Osteocyte (in vitro differentiated cells): ENCODE results near the gene SLC22A4. TPM values are rescaled to one million over a fixed set of nuclear protein-coding genes. Genes with fewer than 3 reads are reported as not detected.

ENCODE experiments used
- DNase-seq: peaks from one replicate; pipeline ENCODE4 v3.0.0; 2021; ENCODE audit warnings: mixed read lengths; ENCODE audit not compliant: unreplicated experiment; ENCODE audit errors: extremely low spot score
- H3K27ac Mint-ChIP-seq: one replicate; pipeline ENCODE4 v1.8.0; 2021; ENCODE audit warnings: mild to moderate bottlenecking, mixed read lengths; ENCODE audit not compliant: unreplicated experiment
- H3K27me3 Mint-ChIP-seq: one replicate; pipeline ENCODE4 v1.8.0; 2021; ENCODE audit warnings: mixed read lengths; ENCODE audit not compliant: unreplicated experiment
- H3K36me3 Mint-ChIP-seq: one replicate; pipeline ENCODE4 v1.8.0; 2021; ENCODE audit warnings: mixed read lengths; ENCODE audit not compliant: unreplicated experiment
- H3K4me1 Mint-ChIP-seq: one replicate; pipeline ENCODE4 v1.8.0; 2021; ENCODE audit warnings: mixed read lengths; ENCODE audit not compliant: unreplicated experiment
- H3K4me3 Mint-ChIP-seq: one replicate; pipeline ENCODE4 v1.8.0; 2021; ENCODE audit warnings: mild to moderate bottlenecking, moderate library complexity, mixed read lengths; ENCODE audit not compliant: unreplicated experiment
- H3K9me3 Mint-ChIP-seq: one replicate; pipeline ENCODE4 v1.8.0; 2021; ENCODE audit warnings: mixed read lengths; ENCODE audit not compliant: unreplicated experiment
- CTCF ChIP-seq: fragments of 200-600 bp; sonication (generic); IDR thresholded peaks from 2 replicates; pipeline ENCODE4 v1.5.0; 2021; ENCODE audit warnings: antibody characterized with exemption, mild to moderate bottlenecking, moderate library complexity
- total RNA-seq: library from RNA; stranded (reverse); gene quantifications from 2 replicates; pipeline ENCODE4 v1.2.1, GENCODE V29; 2021

Gene SLC22A4
- total RNA-seq, 1 donor from 2014 or later, result 1.4 TPM

GRCh38 chr5:132279801-132280200 is 14.4 kb upstream of the SLC22A4 start:
- no peak overlapping the region for H3K27ac Mint-ChIP-seq
- no peak for TF ChIP-seq CTCF
- DNase-seq, result no peak
- peaks cover 12% of the 10 kb centered on the region for H3K27me3 Mint-ChIP-seq
- H3K4me1 Mint-ChIP-seq, result no peaks in the 10 kb centered on the region
- no peak overlapping the region for H3K4me3 Mint-ChIP-seq
- H3K9me3 Mint-ChIP-seq, result no peaks in the 10 kb centered on the region
- no peaks in the 10 kb centered on the region for H3K36me3 Mint-ChIP-seq

GRCh38 chr5:132280371-132281240 is 13.6 kb upstream of the SLC22A4 start:
- Mint-ChIP-seq H3K9me3 (no peaks in the 10 kb centered on the region), H3K27ac (no peak overlapping the region), H3K4me3 (no peak overlapping the region), H3K36me3 (no peaks in the 10 kb centered on the region), H3K4me1 (no peaks in the 10 kb centered on the region), H3K27me3 (peaks cover 12% of the 10 kb centered on the region)
- DNase-seq, result no peak
- no peak for TF ChIP-seq CTCF

GRCh38 chr5:132281856-132282614 is 12.2 kb upstream of the SLC22A4 start:
- Mint-ChIP-seq H3K4me3 (no peak overlapping the region), H3K4me1 (no peaks in the 10 kb centered on the region), H3K9me3 (no peaks in the 10 kb centered on the region), H3K27ac (no peak overlapping the region), H3K27me3 (peaks cover 12% of the 10 kb centered on the region), H3K36me3 (no peaks in the 10 kb centered on the region)
- DNase-seq, result peak; percentile 51
- no peak for TF ChIP-seq CTCF

GRCh38 chr5:132283423-132284043 is 10.7 kb upstream of the SLC22A4 start:
- H3K9me3 Mint-ChIP-seq, result no peaks in the 10 kb centered on the region
- no peak overlapping the region for H3K4me3 Mint-ChIP-seq
- no peaks in the 10 kb centered on the region for H3K36me3 Mint-ChIP-seq
- H3K4me1 Mint-ChIP-seq, result no peaks in the 10 kb centered on the region
- peak; percentile 79 for DNase-seq
- peaks cover 12% of the 10 kb centered on the region for H3K27me3 Mint-ChIP-seq
- H3K27ac Mint-ChIP-seq, result no peak overlapping the region
- peak; percentile 61 for TF ChIP-seq CTCF
